IMR-90 (cell line): Measurements from ENCODE around the gene PPP6R3.

Experiments used
- BHLHE40 ChIP-seq: fragments of 150-350 bp; IDR thresholded peaks from 2 replicates; pipeline ENCODE4 v1.6.1; 2016; ENCODE audit warnings: mild to moderate bottlenecking, low read depth, low read length
- CEBPB ChIP-seq: IDR thresholded peaks from 2 replicates; pipeline ENCODE4 v1.6.1; 2012; ENCODE audit warnings: low read depth, low read length, improper control_type of control experiment
- CHD1 ChIP-seq: IDR thresholded peaks from 2 replicates; pipeline ENCODE4 v1.6.1; 2012; ENCODE audit warnings: low read depth, low read length, improper control_type of control experiment
- ELK1 ChIP-seq: fragments of 150-350 bp; IDR thresholded peaks from 2 replicates; pipeline ENCODE4 v1.6.1; 2016; ENCODE audit warnings: low read depth, mild to moderate bottlenecking, low read length, moderate library complexity, borderline replicate concordance
- MAFK ChIP-seq: IDR thresholded peaks from 2 replicates; pipeline ENCODE4 v1.6.1; 2012; ENCODE audit warnings: low read depth, low read length, improper control_type of control experiment
- MAZ ChIP-seq: IDR thresholded peaks from 2 replicates; pipeline ENCODE4 v1.6.1; 2012; ENCODE audit warnings: low read depth, mild to moderate bottlenecking, low read length, improper control_type of control experiment, moderate library complexity, borderline replicate concordance
- MXI1 ChIP-seq: IDR thresholded peaks from 2 replicates; pipeline ENCODE4 v1.6.1; 2012; ENCODE audit warnings: low read depth, mild to moderate bottlenecking, low read length, moderate library complexity, borderline replicate concordance
- POLR2A ChIP-seq: IDR thresholded peaks from 2 replicates; pipeline ENCODE4 v1.6.1; 2012; ENCODE audit warnings: mild to moderate bottlenecking, low read depth, low read length
- RAD21 ChIP-seq: IDR thresholded peaks from 2 replicates; pipeline ENCODE4 v1.6.1; 2012; ENCODE audit warnings: low read length, improper control_type of control experiment
- RCOR1 ChIP-seq: IDR thresholded peaks from 2 replicates; pipeline ENCODE4 v1.6.1; 2012; ENCODE audit warnings: mild to moderate bottlenecking, low read length, improper control_type of control experiment; ENCODE audit not compliant: insufficient replicate concordance
- RFX5 ChIP-seq: IDR thresholded peaks from 2 replicates; pipeline ENCODE4 v1.8.0; 2012; ENCODE audit warnings: low read depth, mild to moderate bottlenecking, low read length, moderate library complexity
- SMC3 ChIP-seq: fragments of 150-350 bp; IDR thresholded peaks from 2 replicates; pipeline ENCODE4 v1.6.1; 2016; ENCODE audit warnings: low read depth, mild to moderate bottlenecking, antibody characterized with exemption, low read length, moderate library complexity
- USF2 ChIP-seq: fragments of 150-350 bp; IDR thresholded peaks from 2 replicates; pipeline ENCODE4 v1.6.1; 2017; ENCODE audit warnings: mild to moderate bottlenecking, antibody characterized with exemption, low read length, low read depth
- TF ChIP-seq, protein P1 (sequence below): conservative IDR thresholded peaks from 2 replicates; pipeline ENCODE4 v1.5.1; 2012; ENCODE audit warnings: mild to moderate bottlenecking, low read depth, low read length, improper control_type of control experiment

DNA sequence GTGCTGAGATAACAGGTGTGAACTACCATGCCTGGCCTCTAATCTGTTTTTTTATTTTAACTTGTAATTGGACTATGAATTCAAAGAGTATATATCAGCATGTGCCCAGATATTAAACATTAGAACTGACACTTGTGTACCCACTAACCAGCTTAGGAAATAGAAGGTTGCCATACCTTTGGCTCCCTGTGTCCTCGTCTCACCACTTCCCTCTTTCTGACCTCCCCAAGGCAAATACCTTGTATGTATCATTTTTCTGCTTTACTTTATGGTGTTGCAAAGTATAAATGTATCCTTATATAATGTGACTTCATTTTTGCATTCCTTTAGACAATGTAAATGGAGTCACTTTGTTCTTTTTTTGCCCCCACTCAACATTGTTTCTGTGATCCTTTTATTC is 9.1 kb downstream of the PPP6R3 start:
- TF ChIP-seq, protein P1, sequence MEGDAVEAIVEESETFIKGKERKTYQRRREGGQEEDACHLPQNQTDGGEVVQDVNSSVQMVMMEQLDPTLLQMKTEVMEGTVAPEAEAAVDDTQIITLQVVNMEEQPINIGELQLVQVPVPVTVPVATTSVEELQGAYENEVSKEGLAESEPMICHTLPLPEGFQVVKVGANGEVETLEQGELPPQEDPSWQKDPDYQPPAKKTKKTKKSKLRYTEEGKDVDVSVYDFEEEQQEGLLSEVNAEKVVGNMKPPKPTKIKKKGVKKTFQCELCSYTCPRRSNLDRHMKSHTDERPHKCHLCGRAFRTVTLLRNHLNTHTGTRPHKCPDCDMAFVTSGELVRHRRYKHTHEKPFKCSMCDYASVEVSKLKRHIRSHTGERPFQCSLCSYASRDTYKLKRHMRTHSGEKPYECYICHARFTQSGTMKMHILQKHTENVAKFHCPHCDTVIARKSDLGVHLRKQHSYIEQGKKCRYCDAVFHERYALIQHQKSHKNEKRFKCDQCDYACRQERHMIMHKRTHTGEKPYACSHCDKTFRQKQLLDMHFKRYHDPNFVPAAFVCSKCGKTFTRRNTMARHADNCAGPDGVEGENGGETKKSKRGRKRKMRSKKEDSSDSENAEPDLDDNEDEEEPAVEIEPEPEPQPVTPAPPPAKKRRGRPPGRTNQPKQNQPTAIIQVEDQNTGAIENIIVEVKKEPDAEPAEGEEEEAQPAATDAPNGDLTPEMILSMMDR, result no peak
- TF ChIP-seq CEBPB (no peak), POLR2A (no peak), RFX5 (no peak), RAD21 (no peak), RCOR1 (no peak), USF2 (no peak), CHD1 (no peak), MXI1 (no peak), SMC3 (no peak), BHLHE40 (no peak), ELK1 (no peak), MAFK (no peak), MAZ (no peak)
